Right renal cortex interstitium (tissue), 3 donors: Measurements from ENCODE around the gene AHCYL1. TPM values are rescaled to one million over a fixed set of nuclear protein-coding genes. Genes with fewer than 3 reads are reported as not detected.

Experiments used
- DNase-seq, 3 donors: peaks; one replicate each; pipeline ENCODE4 v3.0.0-alpha.2; 2013; ENCODE audit warnings: low read depth in 3 of 3, low spot score in 2 of 3
- polyA plus RNA-seq, 3 donors: library from polyadenylated mRNA; unstranded; fragments of 120-200 nt; gene quantifications; one replicate each; pipeline ENCODE4 v1.2.1, GENCODE V29; 2013; ENCODE audit not compliant: insufficient read length in 3 of 3

The AHCYL1 gene
- polyA plus RNA-seq, 3 donors = 120 to 126 (median 126) TPM

DNA sequence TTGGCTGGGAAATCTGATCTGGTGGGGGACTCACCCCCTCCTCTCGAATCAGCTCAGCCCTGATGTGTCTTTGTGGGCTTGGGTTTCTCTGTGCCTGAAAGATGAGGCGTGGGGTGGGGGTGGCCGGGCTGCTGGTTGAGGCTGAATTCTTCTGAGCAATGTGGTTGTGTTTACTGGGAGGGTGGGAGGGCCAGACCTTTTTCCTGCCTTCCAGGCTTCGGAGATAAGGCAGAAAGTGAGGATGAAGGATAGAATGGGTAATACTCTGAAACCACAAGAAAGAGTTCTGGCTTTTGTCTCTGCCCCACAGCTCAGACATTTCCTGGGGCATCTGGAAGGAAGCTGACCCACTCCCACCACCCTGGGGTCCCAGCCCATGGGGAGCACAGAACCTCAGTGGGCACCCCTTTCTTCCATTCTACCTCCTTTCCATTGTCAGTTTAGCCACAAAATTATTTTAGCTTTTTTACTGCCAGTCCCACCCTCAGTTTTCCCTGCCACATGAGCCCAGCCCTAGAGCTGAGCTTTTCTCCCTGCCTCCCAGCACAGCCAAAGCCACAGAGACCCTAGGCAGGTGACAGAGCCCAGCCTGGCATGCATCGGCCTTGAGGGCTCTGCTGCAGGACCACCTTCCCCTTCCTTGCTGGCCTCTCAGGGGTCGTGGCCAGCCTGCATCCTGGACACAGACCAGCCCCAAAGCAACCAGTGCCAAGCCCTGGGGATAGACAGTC lies 74.7 kb downstream of the AHCYL1 start:
- no peak for DNase-seq

DNA sequence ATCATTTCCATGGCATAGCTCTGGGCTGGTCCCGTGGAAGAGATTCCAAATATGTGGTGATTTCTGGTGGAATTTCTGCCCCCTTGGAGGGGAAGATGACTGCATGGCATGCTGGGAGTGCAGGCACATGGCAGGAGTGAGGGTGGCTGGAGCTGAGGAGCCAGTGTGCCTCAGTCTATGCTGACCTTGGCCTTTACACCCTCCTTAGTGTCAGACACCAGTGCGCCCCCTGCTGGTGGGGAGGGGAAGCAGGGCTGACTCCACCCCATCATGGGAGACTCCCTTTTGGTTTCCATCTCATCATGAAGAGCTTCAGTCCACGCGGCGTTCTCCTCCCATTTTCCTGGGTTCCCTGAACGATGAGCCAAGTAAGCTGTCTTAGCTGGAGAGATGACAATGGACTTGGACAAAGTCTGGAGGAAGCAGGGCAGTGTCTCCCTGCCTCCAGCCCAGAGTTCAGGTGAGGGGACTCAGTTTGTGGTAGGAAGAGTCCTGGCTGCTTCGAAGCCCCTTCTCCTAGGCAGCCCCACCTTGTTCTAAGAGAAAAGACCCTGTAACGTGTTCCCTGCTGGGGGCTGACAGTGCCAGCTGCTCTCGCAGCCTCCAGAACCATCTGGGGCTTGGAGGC lies 75.6 kb downstream of the AHCYL1 start:
- DNase-seq = no peak

DNA sequence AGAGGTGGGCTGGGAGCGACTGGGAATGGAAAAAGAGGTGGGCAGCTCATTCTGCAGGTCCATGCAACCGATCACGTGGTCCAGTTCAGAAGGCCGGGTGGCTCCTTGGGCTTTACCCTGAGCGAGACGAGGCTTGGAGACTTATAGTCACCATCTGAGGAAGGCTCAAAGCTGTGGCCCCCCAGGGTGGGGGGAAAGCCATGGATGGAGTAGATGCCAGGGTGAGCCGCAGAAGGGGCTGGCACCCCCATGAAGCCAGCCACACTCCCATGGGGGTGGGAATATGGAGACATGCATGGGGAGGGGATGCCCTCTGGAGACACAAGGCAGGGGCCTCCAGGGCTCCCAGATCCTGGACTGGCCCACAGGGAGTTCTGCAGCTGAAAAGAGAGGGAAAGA lies 76.1 kb downstream of the AHCYL1 start:
- DNase-seq = no peak

DNA sequence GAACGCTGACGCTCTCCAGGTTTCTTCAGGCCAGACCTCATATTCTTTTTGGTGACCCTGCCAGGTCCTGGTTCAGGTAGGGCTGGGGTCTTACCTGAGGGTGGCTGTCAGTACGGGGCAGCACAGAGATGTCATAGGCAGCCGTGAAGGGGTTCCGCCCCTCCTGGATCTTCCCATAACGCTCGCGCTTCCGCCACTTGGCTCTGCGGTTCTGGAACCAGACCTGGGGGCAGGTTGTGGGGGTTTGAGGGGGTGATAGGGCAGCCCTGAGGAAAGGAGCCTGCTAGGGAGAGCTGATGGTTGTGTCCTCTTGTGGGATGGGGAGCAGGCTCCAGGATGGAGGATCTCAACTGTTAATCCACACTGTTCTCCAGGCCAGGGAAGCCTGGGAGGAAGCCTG lies 76.8 kb downstream of the AHCYL1 start:
- DNase-seq = no peak

DNA sequence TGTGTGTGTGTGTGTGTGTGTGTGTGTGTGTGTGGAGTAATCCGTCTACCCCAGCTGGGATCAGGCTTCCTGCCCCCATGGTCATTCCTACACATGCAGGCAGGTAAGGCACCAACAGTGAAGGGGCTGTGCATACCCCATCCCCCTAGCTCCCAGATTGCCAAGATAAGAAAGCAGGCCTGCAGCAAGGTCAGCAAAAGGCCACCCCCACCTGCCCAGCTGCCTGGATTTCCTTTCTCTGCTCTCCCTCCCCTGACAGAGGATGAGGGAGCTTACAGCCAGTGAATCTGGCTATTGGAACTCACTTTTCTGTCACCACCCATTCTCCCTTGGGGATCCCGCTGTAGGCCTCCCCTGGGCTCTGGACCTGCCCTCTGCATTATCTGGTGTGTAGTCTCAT lies 78.0 kb downstream of the AHCYL1 start:
- DNase-seq = no peak

DNA sequence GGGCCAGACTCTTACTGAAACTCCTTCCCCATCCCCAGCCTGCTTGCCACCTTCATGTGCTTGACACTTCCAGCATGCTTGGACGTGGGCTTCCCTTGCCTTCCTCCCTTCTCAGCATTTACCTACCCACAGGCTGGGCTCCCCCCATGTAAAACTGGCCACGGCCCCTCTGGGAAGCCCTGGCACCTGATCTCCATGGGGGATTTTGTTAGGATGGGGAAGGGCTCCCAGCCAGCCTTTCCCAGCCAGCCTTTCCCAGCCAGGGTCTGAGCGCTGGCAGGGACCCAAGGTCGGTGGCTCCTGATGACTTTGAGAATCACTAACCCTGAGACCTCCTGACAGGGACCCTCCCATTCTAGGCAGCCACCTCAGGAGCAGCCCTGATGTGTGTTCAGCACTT lies 79.2 kb downstream of the AHCYL1 start:
- no peak for DNase-seq

DNA sequence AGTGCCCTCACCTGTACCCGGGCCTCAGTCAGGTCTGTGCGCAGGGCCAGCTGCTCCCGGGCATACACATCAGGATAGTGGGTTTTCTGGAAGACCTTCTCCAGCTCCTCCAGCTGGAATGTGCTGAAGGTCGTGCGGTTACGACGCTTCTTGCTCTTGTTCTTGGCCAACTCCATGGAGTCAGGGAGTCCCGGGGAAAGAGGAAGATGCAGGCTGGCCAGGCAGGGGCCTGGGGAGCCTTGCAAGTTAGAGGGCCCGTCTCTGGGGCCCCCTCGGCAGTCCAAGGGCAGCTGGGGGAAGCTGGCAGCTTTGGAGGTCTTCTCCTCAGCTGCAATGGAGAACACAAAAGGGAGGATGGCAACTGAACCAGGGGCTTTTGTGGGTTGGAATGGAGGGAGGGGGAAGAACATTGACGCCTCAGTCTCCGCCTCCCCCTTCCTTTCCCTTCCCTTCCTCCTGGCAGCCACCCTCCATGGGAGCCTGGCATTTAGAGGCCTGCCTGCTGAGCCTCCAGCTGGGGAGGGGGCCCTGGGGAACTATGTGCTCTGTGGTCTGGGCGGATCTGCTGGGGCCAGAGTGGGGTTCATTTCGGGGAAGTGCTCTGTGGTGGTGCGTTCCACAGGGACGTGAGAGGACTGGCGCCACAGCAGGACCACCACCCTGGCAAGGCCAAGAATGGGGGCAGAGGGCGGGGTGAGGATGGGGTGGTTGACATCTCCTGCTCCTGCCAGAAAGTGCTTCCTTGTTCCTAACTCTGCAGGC lies 80.2 kb downstream of the AHCYL1 start:
- no peak for DNase-seq

DNA sequence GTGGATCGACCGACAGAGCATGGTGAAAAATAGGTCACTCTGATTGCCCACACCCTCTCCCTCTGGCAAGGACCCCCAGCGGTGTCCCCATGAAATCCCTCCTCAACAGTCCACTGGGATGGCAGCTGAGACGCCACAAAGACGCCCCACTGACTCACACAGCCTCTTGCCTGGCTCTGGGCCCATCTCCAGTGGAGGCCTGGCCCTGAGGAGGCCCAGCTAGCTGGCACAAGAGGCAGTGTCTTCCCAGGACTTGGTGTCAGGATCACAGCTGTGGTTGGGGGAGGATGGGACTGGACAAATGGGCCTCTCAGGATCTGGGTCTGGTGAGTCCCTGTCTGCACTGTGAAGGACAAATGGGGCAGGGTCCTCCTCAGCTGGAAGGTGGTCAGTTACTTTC lies 81.3 kb downstream of the AHCYL1 start:
- no peak for DNase-seq

DNA sequence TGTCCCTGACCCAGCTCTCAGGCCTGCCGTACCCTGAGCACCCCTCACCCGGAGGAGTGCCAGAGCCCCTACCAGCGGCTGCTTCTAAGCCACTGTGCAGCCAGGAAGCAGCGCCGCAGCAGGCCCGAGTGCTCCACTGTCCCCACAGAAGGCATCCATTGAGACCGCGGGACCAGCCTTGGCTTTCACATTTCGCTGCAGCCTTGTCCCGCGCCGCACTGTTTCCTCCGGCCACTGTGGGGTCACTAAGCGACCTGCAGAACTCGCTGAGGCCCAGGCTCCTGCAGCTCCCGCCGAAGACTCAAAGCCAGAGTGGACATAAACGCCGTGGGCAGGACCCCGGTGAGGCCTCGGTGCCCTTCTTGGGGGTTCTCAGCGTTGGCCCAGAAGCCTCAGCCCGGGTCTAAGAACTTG lies 82.9 kb downstream of the AHCYL1 start:
- no peak for DNase-seq

DNA sequence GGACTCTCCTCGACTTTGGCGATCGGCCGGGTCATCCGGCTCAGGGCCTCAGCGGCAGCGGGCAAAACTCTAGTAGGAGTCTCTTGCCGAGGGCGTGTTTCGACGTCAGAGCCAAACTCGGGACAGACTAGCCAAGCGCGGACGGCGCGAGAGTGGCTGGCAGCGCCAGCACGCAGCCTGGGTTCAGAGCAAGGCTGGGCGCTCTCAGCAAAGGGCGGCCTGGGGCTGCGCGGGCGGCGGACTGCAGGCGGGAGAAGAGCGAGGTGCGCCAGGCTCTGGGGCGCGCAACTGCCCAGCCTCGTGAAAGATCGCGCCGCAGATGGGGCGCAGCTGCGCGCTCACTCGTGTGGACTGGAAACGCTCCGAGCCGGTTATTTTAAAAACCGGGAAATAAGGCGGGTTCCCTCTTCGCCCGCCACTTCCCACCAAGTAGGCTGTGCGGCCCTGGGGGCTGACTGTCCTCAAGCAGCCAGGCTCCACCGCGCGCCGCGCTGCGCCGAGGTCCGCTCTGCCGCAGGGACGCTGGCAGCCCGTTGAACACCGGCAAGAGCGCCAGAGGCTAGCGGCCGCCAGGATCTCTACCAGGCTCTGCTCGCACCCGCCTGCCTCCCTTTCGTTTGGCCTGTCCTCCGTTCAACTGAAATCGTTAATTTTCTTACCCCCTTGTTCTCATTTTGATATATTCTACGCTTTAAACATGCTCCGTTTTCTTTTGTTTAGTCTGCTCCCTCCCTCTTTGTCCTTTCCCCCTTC lies 83.5 kb downstream of the AHCYL1 start:
- DNase-seq = no peak

DNA sequence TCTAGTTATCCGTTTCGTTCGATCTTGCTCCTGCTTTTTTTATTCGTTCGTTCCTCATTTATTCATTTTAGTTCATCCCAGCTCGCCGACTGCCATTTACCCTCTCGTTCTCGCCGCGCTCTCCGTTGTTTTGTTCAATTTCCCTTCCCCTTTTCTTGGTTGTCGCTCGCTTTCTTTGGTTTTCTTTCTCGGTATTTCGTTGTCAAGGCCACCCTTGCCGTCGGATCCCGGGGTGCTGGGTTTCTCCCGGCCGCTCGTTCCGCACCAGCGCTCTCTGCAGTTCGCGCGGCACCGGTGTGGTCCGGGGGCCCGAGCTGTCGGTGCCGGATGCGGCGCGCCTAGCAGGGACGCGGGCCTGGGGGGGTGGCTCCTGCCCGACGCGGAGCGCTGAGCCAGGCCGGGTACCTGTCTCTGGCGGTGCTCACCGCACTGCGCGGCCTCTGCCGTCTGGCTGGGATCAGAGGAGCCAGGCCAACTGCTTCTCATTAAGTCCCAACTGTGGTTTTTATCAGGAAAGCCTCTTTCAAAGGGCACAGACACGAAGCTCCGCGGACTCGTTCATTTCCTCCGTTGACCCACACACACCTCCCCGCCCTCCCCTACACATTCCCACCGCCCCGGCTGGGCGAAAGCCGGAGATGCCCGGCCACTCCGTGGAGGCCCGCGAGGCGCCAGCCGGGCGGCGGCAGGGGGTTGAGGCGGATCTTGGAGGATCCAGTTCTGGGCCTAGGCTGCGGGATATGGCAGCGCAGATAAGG lies 84.3 kb downstream of the AHCYL1 start:
- DNase-seq = no peak

DNA sequence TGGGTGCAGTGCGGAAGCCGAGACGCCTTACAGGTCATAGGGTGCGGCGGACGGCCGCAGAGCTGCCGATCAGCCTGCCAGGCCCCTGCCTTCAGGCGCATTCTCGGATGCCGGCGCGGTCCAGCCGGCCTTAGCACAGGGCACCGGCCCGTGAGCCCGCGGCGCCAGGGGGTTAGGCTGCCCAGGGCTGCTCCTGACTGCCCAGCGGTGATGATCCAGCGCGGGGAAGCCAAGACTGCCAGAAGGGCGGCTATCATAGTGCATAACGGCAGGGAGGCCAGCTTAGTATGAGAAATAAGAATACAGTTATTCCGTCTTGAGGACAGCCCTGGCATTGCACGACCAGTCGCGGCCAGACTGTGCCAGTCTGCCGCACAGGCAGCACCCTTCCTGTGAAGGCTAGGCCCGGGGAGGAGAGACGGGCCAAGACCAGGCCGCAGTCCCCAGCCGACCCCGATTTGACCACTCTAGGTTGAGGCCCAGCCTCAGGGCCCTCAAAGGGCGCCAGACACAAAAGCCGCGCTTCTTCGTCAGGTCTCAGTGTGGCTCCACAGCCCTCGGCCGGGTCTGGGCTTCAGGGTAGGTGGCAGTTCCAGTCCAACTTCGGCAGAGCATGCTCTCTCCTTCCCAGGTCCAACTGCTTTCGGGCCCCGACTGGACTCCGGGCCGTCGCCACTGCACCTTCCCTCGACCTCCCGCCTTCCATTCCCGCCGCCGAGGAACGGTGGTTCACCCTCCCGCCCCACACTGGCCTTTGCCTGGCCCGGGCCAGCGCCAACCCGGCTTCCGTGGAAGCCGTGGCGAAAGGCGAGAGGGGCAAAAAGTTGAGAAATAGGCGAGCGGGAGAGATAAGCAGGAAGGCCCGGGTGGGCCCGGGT lies 85.1 kb downstream of the AHCYL1 start:
- no peak for DNase-seq

DNA sequence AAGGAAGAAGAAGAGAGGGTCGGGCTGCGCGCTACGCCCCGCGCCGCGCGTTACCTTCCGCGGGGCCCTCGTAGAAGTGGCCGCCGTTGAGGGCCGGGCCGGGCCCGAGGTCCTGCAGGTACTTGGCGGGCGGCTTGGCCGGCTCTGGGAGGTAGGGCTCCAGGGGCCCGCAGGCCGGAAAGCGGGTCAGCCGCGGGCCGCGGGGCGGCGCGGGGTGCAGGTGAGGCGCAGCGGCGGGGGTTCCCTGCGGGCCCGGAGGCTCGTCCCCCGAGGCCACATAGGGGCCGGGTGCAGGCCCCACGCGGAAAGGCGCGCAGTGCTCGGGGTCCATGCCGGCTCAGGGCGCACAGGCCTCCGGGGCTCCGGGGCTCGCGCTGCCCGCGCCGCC lies 85.7 kb downstream of the AHCYL1 start:
- DNase-seq = no peak

DNA sequence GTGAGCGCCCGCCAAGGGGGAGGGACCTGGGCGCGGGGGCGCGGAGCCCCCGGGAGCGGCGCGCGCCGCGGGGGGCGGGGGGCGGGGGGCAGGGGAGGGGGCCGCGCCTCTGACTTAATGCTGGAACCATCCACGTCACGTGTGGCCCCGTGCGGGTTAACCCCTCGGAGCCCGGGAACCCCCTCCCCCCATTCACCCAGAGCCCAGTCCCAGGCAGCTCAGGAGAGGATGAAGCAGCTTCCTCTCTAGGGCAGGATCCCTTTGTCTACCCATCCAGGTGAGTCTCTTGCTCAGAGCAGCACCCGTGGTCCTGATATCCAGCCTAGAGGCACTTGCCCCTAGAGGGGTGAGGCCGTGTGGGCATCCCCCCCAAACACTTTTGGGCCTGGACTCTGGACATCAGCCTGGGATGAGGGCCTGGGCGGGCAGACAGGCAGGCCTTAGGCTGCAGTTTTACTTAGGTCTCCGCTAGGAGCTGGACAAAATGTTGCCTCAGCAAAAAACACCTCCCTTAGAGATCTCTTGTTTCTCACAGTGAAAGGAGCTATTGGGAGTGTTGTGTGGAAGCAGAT lies 86.2 kb downstream of the AHCYL1 start, which contains the start of gene ALX3:
Gene ALX3, minus strand, starts transcription at position 2 of the 572 bp plus-strand sequence. CDS start 60 bp downstream, outside the sequence.
- no peak for DNase-seq

Other genes starting within 250 kb of the AHCYL1 start
- 100 to 1,000 TPM; 227 to 298 (median 295) TPM for gene GSTM3, start 243.7 kb upstream of the AHCYL1 start, polyA plus RNA-seq
- gene EPS8L3, start 220.8 kb upstream of the AHCYL1 start, polyA plus RNA-seq = under 1 TPM; 0.12 to 0.56 (median 0.28) TPM
- gene CSF1, start 73.9 kb upstream of the AHCYL1 start, polyA plus RNA-seq = 1 to 10 TPM; 6.8 to 8.1 (median 7.9) TPM
- 10 to 100 TPM; 40.4 to 48.3 (median 44.0) TPM for gene STRIP1, start 49.9 kb downstream of the AHCYL1 start, polyA plus RNA-seq
- under 1 TPM in 1 of 3 donors, not detected in 2; 0.11 TPM for gene ALX3, start 85.9 kb downstream of the AHCYL1 start, polyA plus RNA-seq
- not detected for gene UBL4B, start 127.7 kb downstream of the AHCYL1 start, polyA plus RNA-seq
- gene SLC6A17, start 165.7 kb downstream of the AHCYL1 start, polyA plus RNA-seq = under 1 TPM; 0.79 to 0.89 (median 0.83) TPM
- 1 to 10 TPM; 4.0 to 4.4 (median 4.3) TPM for gene KCNC4, start 225.5 kb downstream of the AHCYL1 start, polyA plus RNA-seq